GM12878 (cell line): Measurements from ENCODE around the gene DNAJB4. TPM values are rescaled to one million over a fixed set of nuclear protein-coding genes. Genes with fewer than 3 reads are reported as not detected.

Experiments
- ATAC-seq: fragments of 200-7000 bp; cut with Tn5 transposase; 3 replicates; pipeline ENCODE4 v1.9.1; 2020; ENCODE audit warnings: mild to moderate bottlenecking, moderate library complexity
- BruUV-seq: library from RNA; stranded (reverse); fragments of 400-500 nt; replicated peaks from 2 replicates; lab custom pipeline; 2021; lab: Mats Ljungman, UMichigan
- CTCF ChIA-PET: fragments of 300-600 bp; sonication (Branson Sonifier 250); formaldehyde crosslinking; extraction: SDS; loops from one replicate; lab custom pipeline; 2021; ENCODE audit warnings: inconsistent platforms; lab: Yijun Ruan, JAX
- POLR2A ChIA-PET: fragments of 350-600 bp; formaldehyde crosslinking; extraction: SDS; loops from one replicate; lab custom pipeline; 2021; ENCODE audit warnings: inconsistent platforms; lab: Charles Lee
- RAD21 ChIA-PET: fragments of 300-600 bp; sonication (Branson Sonifier 250); formaldehyde crosslinking; loops from one replicate; lab custom pipeline; 2023; ENCODE audit warnings: antibody characterized with exemption; ENCODE audit not compliant: unreplicated experiment; lab: Charles Lee
- SMC1A ChIA-PET: fragments of 300-600 bp; sonication (Branson Sonifier 250); formaldehyde crosslinking; loops from one replicate; lab custom pipeline; 2023; ENCODE audit not compliant: unreplicated experiment, uncharacterized antibody; lab: Charles Lee
- DNase-seq: peaks from one replicate; pipeline ENCODE4 v3.0.0-alpha.2; 2011; ENCODE audit warnings: low read depth, low spot score
- FAIRE-seq: peaks from 3 replicates; lab custom pipeline; 2011; peaks lifted over from hg19 to GRCh38; lab: Jason Lieb, UNC
- H2AFZ ChIP-seq: 2 replicates; pipeline ENCODE4 v1.6.0; 2011; ENCODE audit warnings: low read depth, low read length, control low read depth; ENCODE audit not compliant: control insufficient read depth
- H3K27ac ChIP-seq: 2 replicates; pipeline ENCODE4 v1.5.1; 2011; ENCODE audit warnings: control low read depth; ENCODE audit not compliant: control insufficient read depth, insufficient read depth
- H3K27me3 ChIP-seq, 2 experiments: replicated peaks in 1 of 2; 2 replicates each; pipeline versions ENCODE4 v1.6.0 to v1.6.1; 2011; ENCODE audit warnings: low read length in 1 of 2; ENCODE audit not compliant: control insufficient read depth in 2 of 2, insufficient read depth in 2 of 2
- H3K36me3 ChIP-seq, 2 experiments: 2 replicates each; pipeline ENCODE4 v1.5.1; 2011; ENCODE audit warnings: low read length in 1 of 2; ENCODE audit not compliant: control insufficient read depth in 2 of 2, insufficient read depth in 2 of 2
- H3K4me1 ChIP-seq: 2 replicates; pipeline ENCODE4 v1.6.1; 2011; ENCODE audit warnings: mild to moderate bottlenecking, low read length, moderate library complexity, mixed read lengths; ENCODE audit not compliant: control insufficient read depth, insufficient read depth
- H3K4me2 ChIP-seq: 2 replicates; pipeline ENCODE4 v1.6.0; 2011; ENCODE audit warnings: control low read depth; ENCODE audit not compliant: control insufficient read depth, insufficient read depth
- H3K4me3 ChIP-seq: fragments of 200-600 bp; sonication (generic); 2 replicates; pipeline ENCODE4 v1.5.1; 2016
- H3K79me2 ChIP-seq: 2 replicates; pipeline ENCODE4 v1.6.0; 2011; ENCODE audit warnings: low read length; ENCODE audit not compliant: control insufficient read depth, insufficient read depth
- H3K9ac ChIP-seq: 2 replicates; pipeline ENCODE4 v1.8.0; 2011; ENCODE audit warnings: low read length, control low read depth, mixed read lengths; ENCODE audit not compliant: control insufficient read depth, insufficient read depth
- H3K9me3 ChIP-seq: replicated peaks from 3 replicates; pipeline ENCODE4 v1.5.1; 2011; ENCODE audit warnings: mild to moderate bottlenecking, low read length; ENCODE audit not compliant: control insufficient read depth, insufficient read depth
- H4K20me1 ChIP-seq: 2 replicates; pipeline ENCODE4 v1.6.0; 2011; ENCODE audit not compliant: control insufficient read depth, insufficient read depth
- BACH1 ChIP-seq: fragments of 450-650 bp; IDR thresholded peaks from 2 replicates; pipeline ENCODE4 v1.6.1; 2017; ENCODE audit warnings: mild to moderate bottlenecking, borderline replicate concordance
- BHLHE40 ChIP-seq, 2 experiments: fragments of 450-650 bp in 1 of 2; IDR thresholded peaks; 2 replicates each; pipeline ENCODE4 v1.6.1; 2011 to 2017; ENCODE audit warnings: low read depth in 2 of 2, borderline replicate concordance in 1 of 2, improper control_type of control experiment in 1 of 2, low read length in 1 of 2, mild to moderate bottlenecking in 1 of 2
- CBFB ChIP-seq: IDR thresholded peaks from 2 replicates; pipeline ENCODE4 v1.6.1; 2016; ENCODE audit warnings: antibody characterized with exemption, low read depth
- CBX5 ChIP-seq: sonication (generic); IDR thresholded peaks from 2 replicates; pipeline ENCODE4 v1.6.1; 2016; ENCODE audit warnings: low read depth, moderate library complexity, mild to moderate bottlenecking, inconsistent platforms
- ESRRA ChIP-seq: IDR thresholded peaks from 2 replicates; pipeline ENCODE4 v1.6.1; 2012; ENCODE audit warnings: mild to moderate bottlenecking, low read length, improper control_type of control experiment
- IRF4 ChIP-seq: IDR thresholded peaks from 2 replicates; pipeline ENCODE4 v1.6.1; 2011; ENCODE audit warnings: low read depth, low read length
- PAX5 ChIP-seq: IDR thresholded peaks from 2 replicates; pipeline ENCODE4 v1.6.1; 2011; ENCODE audit warnings: low read depth, low read length, borderline replicate concordance
- POLR2A ChIP-seq: IDR thresholded peaks from 2 replicates; pipeline ENCODE4 v1.6.1; 2011; ENCODE audit warnings: low read depth, mild to moderate bottlenecking, low read length
- SREBF2 ChIP-seq: IDR thresholded peaks from 2 replicates; pipeline ENCODE4 v1.6.1; 2012; ENCODE audit warnings: mild to moderate bottlenecking, low read length
- ZSCAN29 ChIP-seq: fragments of 450-650 bp; IDR thresholded peaks from 2 replicates; pipeline ENCODE4 v1.6.1; 2017; ENCODE audit warnings: mild to moderate bottlenecking, moderate library complexity
- WGBS: methylation state at CpG from one replicate; pipeline ENCODE4 v1.1.6; 2016; ENCODE audit warnings: low lambda C conversion rate; ENCODE audit not compliant: insufficient replicate concordance, insufficient coverage; ENCODE audit errors: missing lambda C conversion rate; 5-methylcytosine and 5-hydroxymethylcytosine counted together
- in situ Hi-C: fragments of 300-500 bp; cut with MboI; formaldehyde crosslinking; loops from 9 replicates; pipeline ENCODE4 v1.14.3; 2018; ENCODE audit warnings: mixed read lengths
- intact Hi-C: fragments of 100-400 bp; cut with micrococcal nuclease; formaldehyde crosslinking; loops from one replicate; pipeline ENCODE4 v1.14.2; 2022; ENCODE audit not compliant: unreplicated experiment
- polyA plus RNA-seq, 11 experiments: library from polyadenylated mRNA; depleted of rRNA in 4 of 11; unstranded in 6 of 11; stranded (reverse) in 5 of 11; fragments of >200 nt; fragmentation: Nextera tagmentation in 4 of 11; fragmentation: Illumina TruSeq in 1 of 11; extraction: Ambion mirVana in 4 of 11; extraction: Trizol in 1 of 11; gene quantifications; 1 replicate in 1 of 11; 2 replicates in 10 of 11; pipeline versions ENCODE4 v1.2.1 to v1.2.3, GENCODE V29; 2011 to 2016; ENCODE audit warnings: inconsistent platforms in 2 of 11, missing spikeins in 2 of 11, low read depth in 1 of 11
- total RNA-seq, 4 experiments: library from RNA; depleted of rRNA in 3 of 4; stranded (reverse); fragments of >200 nt in 3 of 4; fragmentation: Illumina TruSeq in 1 of 4; extraction: Trizol in 1 of 4; gene quantifications; 2 replicates each; pipeline versions ENCODE4 v1.2.1 to v1.2.3, GENCODE V29; 2013 to 2021
- TF ChIP-seq, protein P1 (sequence below): fragments of 450-650 bp; IDR thresholded peaks from 2 replicates; pipeline ENCODE4 v1.6.1; 2017; ENCODE audit warnings: antibody characterized with exemption, mild to moderate bottlenecking, moderate library complexity
- TF ChIP-seq, protein P2 (sequence below): fragments of 450-650 bp; formaldehyde crosslinking; IDR thresholded peaks from 2 replicates; pipeline ENCODE4 v1.4.0; 2020; ENCODE audit warnings: mild to moderate bottlenecking, moderate library complexity
- TF ChIP-seq, protein P3 (sequence below): fragments of 450-650 bp; IDR thresholded peaks from 2 replicates; pipeline ENCODE4 v1.6.1; 2018; ENCODE audit warnings: borderline replicate concordance, mild to moderate bottlenecking; ENCODE audit not compliant: partially characterized antibody
- TF ChIP-seq, protein P4 (sequence below): IDR thresholded peaks from 2 replicates; pipeline ENCODE4 v1.6.1; 2011; ENCODE audit warnings: low read depth, mild to moderate bottlenecking, low read length, moderate library complexity, borderline replicate concordance; ENCODE audit errors: extremely low read depth

Gene DNAJB4
- total and polyA plus RNA-seq, 10 of the 15 experiments (the other 5 are each of a cell fraction or from before 2014, with no cell fraction given): 3.8 to 10.5 (median 6.6) TPM

DNA sequence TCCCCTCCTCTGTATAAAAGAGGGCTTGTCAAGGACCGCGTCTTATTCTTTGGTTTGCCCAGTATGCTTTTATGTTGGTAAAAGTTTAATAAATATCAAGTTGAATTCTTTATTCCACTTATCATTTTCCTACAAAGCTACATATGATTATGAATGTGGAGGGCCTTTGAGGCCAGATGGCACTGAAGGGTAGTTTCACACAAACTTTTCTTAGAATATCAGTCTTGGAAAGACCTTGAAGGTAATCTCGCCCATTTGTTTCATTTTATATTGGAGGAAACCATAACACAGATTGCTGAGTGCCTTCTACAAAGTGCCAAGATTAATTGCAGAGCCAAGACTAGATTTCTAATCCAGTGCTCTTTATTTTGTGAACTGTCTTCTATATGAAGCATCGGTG is 20.1 kb upstream of the DNAJB4 start:
- Histone ChIP-seq H3K79me2 (peaks cover 26% of the 10 kb centered on the region), H3K9me3 (no peaks in the 10 kb centered on the region; the same call in 2 of the 3 replicates), H3K9ac (no peak overlapping the region), H2AFZ (no peak overlapping the region), H3K27me3 (no peaks in the 10 kb centered on the region), H3K4me1 (no peaks in the 10 kb centered on the region), H3K4me3 (no peak overlapping the region), H3K4me2 (no peak overlapping the region), H3K27ac (no peak overlapping the region), H3K36me3 (no peaks in the 10 kb centered on the region), H4K20me1 (no peaks in the 10 kb centered on the region)
- in situ Hi-C loops: no loop called here
- ATAC-seq (no peak), FAIRE-seq (no peak), DNase-seq (no peak)
- ChIA-PET CTCF (interaction anchor here (2.1 kb wide), 1 partner anchor 20 kb away, joined by 7 read pairs; the partner anchor contains the start of gene DNAJB4), SMC1A (interaction anchor here (1.0 to 1.5 kb wide), 4 partner anchors 16 to 238 kb away, joined by 3 to 6 read pairs (median 4); partner anchors contain the start of gene DNAJB4), POLR2A (interaction anchor here (1.4 kb wide), 1 partner anchor 20 kb away, joined by 3 read pairs; the partner anchor contains the start of gene DNAJB4), RAD21 (interaction anchor here (1.0 kb wide), 1 partner anchor 130 kb away, joined by 5 read pairs; no protein-coding TSS in a partner anchor)
- BruUV-seq: no TSS peak
- TF ChIP-seq BHLHE40 (IDR thresholded peaks at IDR 0.05; ENCODE audit: borderline replicate concordance in 1 of 2, low read depth in 2 of 2, low read length in 1 of 2) (no peak), BACH1 (no peak), IRF4 (no peak), SREBF2 (no peak), ZSCAN29 (no peak), CBX5 (no peak), POLR2A (no peak), CBFB (no peak), PAX5 (no peak), ESRRA (no peak)
- TF ChIP-seq, protein P1, sequence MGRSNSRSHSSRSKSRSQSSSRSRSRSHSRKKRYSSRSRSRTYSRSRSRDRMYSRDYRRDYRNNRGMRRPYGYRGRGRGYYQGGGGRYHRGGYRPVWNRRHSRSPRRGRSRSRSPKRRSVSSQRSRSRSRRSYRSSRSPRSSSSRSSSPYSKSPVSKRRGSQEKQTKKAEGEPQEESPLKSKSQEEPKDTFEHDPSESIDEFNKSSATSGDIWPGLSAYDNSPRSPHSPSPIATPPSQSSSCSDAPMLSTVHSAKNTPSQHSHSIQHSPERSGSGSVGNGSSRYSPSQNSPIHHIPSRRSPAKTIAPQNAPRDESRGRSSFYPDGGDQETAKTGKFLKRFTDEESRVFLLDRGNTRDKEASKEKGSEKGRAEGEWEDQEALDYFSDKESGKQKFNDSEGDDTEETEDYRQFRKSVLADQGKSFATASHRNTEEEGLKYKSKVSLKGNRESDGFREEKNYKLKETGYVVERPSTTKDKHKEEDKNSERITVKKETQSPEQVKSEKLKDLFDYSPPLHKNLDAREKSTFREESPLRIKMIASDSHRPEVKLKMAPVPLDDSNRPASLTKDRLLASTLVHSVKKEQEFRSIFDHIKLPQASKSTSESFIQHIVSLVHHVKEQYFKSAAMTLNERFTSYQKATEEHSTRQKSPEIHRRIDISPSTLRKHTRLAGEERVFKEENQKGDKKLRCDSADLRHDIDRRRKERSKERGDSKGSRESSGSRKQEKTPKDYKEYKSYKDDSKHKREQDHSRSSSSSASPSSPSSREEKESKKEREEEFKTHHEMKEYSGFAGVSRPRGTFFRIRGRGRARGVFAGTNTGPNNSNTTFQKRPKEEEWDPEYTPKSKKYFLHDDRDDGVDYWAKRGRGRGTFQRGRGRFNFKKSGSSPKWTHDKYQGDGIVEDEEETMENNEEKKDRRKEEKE: no peak
- TF ChIP-seq, protein P2, sequence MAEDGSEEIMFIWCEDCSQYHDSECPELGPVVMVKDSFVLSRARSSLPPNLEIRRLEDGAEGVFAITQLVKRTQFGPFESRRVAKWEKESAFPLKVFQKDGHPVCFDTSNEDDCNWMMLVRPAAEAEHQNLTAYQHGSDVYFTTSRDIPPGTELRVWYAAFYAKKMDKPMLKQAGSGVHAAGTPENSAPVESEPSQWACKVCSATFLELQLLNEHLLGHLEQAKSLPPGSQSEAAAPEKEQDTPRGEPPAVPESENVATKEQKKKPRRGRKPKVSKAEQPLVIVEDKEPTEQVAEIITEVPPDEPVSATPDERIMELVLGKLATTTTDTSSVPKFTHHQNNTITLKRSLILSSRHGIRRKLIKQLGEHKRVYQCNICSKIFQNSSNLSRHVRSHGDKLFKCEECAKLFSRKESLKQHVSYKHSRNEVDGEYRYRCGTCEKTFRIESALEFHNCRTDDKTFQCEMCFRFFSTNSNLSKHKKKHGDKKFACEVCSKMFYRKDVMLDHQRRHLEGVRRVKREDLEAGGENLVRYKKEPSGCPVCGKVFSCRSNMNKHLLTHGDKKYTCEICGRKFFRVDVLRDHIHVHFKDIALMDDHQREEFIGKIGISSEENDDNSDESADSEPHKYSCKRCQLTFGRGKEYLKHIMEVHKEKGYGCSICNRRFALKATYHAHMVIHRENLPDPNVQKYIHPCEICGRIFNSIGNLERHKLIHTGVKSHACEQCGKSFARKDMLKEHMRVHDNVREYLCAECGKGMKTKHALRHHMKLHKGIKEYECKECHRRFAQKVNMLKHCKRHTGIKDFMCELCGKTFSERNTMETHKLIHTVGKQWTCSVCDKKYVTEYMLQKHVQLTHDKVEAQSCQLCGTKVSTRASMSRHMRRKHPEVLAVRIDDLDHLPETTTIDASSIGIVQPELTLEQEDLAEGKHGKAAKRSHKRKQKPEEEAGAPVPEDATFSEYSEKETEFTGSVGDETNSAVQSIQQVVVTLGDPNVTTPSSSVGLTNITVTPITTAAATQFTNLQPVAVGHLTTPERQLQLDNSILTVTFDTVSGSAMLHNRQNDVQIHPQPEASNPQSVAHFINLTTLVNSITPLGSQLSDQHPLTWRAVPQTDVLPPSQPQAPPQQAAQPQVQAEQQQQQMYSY (CRISPR knock-in tag): no peak
- TF ChIP-seq, protein P3, sequence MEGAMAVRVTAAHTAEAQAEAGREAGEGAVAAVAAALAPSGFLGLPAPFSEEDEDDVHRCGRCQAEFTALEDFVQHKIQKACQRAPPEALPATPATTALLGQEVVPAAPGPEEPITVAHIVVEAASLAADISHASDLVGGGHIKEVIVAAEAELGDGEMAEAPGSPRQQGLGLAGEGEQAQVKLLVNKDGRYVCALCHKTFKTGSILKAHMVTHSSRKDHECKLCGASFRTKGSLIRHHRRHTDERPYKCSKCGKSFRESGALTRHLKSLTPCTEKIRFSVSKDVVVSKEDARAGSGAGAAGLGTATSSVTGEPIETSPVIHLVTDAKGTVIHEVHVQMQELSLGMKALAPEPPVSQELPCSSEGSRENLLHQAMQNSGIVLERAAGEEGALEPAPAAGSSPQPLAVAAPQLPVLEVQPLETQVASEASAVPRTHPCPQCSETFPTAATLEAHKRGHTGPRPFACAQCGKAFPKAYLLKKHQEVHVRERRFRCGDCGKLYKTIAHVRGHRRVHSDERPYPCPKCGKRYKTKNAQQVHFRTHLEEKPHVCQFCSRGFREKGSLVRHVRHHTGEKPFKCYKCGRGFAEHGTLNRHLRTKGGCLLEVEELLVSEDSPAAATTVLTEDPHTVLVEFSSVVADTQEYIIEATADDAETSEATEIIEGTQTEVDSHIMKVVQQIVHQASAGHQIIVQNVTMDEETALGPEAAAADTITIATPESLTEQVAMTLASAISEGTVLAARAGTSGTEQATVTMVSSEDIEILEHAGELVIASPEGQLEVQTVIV: no peak
- TF ChIP-seq, protein P4, sequence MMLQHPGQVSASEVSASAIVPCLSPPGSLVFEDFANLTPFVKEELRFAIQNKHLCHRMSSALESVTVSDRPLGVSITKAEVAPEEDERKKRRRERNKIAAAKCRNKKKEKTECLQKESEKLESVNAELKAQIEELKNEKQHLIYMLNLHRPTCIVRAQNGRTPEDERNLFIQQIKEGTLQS: no peak
- intact Hi-C loops: no loop called here
- 97% methylated on average over 4 of the region's 4 CpGs for WGBS
